Neural cell (in vitro differentiated cells): Measurements from ENCODE around the gene CTSF.

Experiments used
- RAD21 ChIP-seq: fragments of 450-650 bp; conservative IDR thresholded peaks from 2 replicates; pipeline ENCODE4 v1.6.1; 2014; ENCODE audit warnings: antibody characterized with exemption, mild to moderate bottlenecking, moderate library complexity
- TF ChIP-seq, protein P1 (sequence below): fragments of 450-650 bp; IDR thresholded peaks from 2 replicates; pipeline ENCODE4 v1.5.1; 2014; ENCODE audit warnings: antibody characterized with exemption, mild to moderate bottlenecking, moderate library complexity; ENCODE audit not compliant: poor library complexity, severe bottlenecking

DNA sequence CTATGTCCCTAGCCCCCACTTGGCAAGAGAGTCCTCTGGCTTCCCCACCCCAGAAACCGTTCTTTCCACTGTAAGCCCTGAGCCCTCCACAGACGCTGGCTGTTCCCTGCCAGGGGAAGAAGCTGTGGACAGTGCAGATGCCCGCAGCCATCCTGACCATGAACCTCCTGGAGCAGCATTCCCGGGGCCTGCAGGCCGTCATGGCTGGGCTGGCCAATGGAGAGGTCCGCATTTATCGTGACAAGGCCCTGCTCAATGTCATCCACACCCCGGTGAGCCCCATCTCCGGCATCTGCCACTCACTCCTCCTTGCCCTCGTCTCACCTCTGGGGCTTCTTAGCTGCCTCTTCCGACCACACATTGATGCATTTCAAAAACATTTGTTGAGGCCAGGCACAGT is 44.8 kb downstream of the CTSF start:
- TF ChIP-seq, protein P1, sequence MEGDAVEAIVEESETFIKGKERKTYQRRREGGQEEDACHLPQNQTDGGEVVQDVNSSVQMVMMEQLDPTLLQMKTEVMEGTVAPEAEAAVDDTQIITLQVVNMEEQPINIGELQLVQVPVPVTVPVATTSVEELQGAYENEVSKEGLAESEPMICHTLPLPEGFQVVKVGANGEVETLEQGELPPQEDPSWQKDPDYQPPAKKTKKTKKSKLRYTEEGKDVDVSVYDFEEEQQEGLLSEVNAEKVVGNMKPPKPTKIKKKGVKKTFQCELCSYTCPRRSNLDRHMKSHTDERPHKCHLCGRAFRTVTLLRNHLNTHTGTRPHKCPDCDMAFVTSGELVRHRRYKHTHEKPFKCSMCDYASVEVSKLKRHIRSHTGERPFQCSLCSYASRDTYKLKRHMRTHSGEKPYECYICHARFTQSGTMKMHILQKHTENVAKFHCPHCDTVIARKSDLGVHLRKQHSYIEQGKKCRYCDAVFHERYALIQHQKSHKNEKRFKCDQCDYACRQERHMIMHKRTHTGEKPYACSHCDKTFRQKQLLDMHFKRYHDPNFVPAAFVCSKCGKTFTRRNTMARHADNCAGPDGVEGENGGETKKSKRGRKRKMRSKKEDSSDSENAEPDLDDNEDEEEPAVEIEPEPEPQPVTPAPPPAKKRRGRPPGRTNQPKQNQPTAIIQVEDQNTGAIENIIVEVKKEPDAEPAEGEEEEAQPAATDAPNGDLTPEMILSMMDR: no peak
- TF ChIP-seq RAD21: no peak
